Keratinocyte (primary cell): Measurements from ENCODE around the gene PNMA6F. TPM values are rescaled to one million over a fixed set of nuclear protein-coding genes. Genes with fewer than 3 reads are reported as not detected.
A peak's percentile ranks its signal among the peaks of the same experiment; 100 is the strongest.

Experiments
- DNase-seq: peaks from one replicate; pipeline ENCODE4 v3.0.0-alpha.2; 2011; ENCODE audit warnings: low read depth, missing footprints, low spot score
- FAIRE-seq: peaks from 2 replicates; lab custom pipeline; 2011; peaks lifted over from hg19 to GRCh38; lab: Jason Lieb, UNC
- H2AFZ ChIP-seq: 2 replicates; pipeline ENCODE4 v1.6.0; 2012; ENCODE audit warnings: low read length, control low read depth, inconsistent platforms; ENCODE audit not compliant: control insufficient read depth
- H3K27ac ChIP-seq: 2 replicates; pipeline ENCODE4 v1.5.1; 2011; ENCODE audit warnings: low read length; ENCODE audit not compliant: control insufficient read depth, insufficient read depth
- H3K27me3 ChIP-seq: 3 replicates; pipeline ENCODE4 v1.6.0; 2011; ENCODE audit warnings: low read length; ENCODE audit not compliant: control insufficient read depth, insufficient read depth; ENCODE audit errors: extremely low read depth
- H3K36me3 ChIP-seq, 2 experiments: 2 replicates in 1 of 2; 3 replicates in 1 of 2; pipeline ENCODE4 v1.5.1; 2011; ENCODE audit warnings: low read length in 2 of 2, mild to moderate bottlenecking in 1 of 2; ENCODE audit not compliant: control insufficient read depth in 2 of 2, insufficient read depth in 2 of 2; ENCODE audit errors: extremely low read depth in 1 of 2
- H3K4me1 ChIP-seq: 3 replicates; pipeline ENCODE4 v1.5.1; 2011; ENCODE audit warnings: low read length; ENCODE audit not compliant: control insufficient read depth, insufficient read depth; ENCODE audit errors: extremely low read depth
- H3K4me2 ChIP-seq: 3 replicates; pipeline ENCODE4 v1.6.0; 2011; ENCODE audit warnings: low read depth, low read length; ENCODE audit not compliant: control insufficient read depth, insufficient read depth; ENCODE audit errors: extremely low read depth
- H3K4me3 ChIP-seq, 3 experiments: fragments of 200-600 bp in 1 of 3; sonication (generic) in 1 of 3; 2 replicates in 2 of 3; 3 replicates in 1 of 3; pipeline ENCODE4 v1.5.1; 2011 to 2016; ENCODE audit warnings: low read length in 3 of 3, mild to moderate bottlenecking in 3 of 3, control low read depth in 2 of 3, inconsistent platforms in 1 of 3, low read depth in 1 of 3, mixed read lengths in 1 of 3, mixed run types in 1 of 3, moderate library complexity in 1 of 3; ENCODE audit not compliant: control insufficient read depth in 2 of 3, insufficient read depth in 2 of 3; ENCODE audit errors: extremely low read depth in 1 of 3
- H3K79me2 ChIP-seq: 2 replicates; pipeline ENCODE4 v1.6.0; 2012; ENCODE audit warnings: low read length; ENCODE audit not compliant: control insufficient read depth, insufficient read depth
- H3K9ac ChIP-seq: 3 replicates; pipeline ENCODE4 v1.6.0; 2011; ENCODE audit warnings: low read length; ENCODE audit not compliant: control insufficient read depth, insufficient read depth; ENCODE audit errors: extremely low read depth
- H3K9me1 ChIP-seq: 3 replicates; pipeline ENCODE4 v1.6.0; 2011; ENCODE audit warnings: low read length; ENCODE audit not compliant: control insufficient read depth, insufficient read depth; ENCODE audit errors: extremely low read depth
- H3K9me3 ChIP-seq: 2 replicates; pipeline ENCODE4 v1.5.1; 2012; ENCODE audit warnings: low read depth, low read length; ENCODE audit not compliant: control insufficient read depth
- H4K20me1 ChIP-seq: 3 replicates; pipeline ENCODE4 v1.6.0; 2011; ENCODE audit warnings: low read length; ENCODE audit not compliant: control insufficient read depth, insufficient read depth; ENCODE audit errors: extremely low read depth
- EZH2 ChIP-seq: IDR thresholded peaks from one replicate; pipeline ENCODE4 v1.6.1; 2012; ENCODE audit warnings: inconsistent platforms, mild to moderate bottlenecking, low read length, moderate library complexity
- dilution Hi-C: fragments of 300-500 bp; cut with MboI; formaldehyde crosslinking; loops from one replicate; pipeline ENCODE4 v1.7.0; 2020; ENCODE audit warnings: low sequenced_read_pairs; ENCODE audit not compliant: extremely low pct_ligation_motif_present
- polyA plus RNA-seq, 5 experiments: library from polyadenylated mRNA; depleted of rRNA in 3 of 5; stranded (reverse) in 3 of 5; stranded (forward) in 1 of 5; unstranded in 1 of 5; fragments of >200 nt; gene quantifications; 1 replicate in 1 of 5; 2 replicates in 3 of 5; 3 replicates in 1 of 5; pipeline versions ENCODE4 v1.2.1 to v1.2.3, GENCODE V29; 2011 to 2012; ENCODE audit warnings: missing spikeins in 2 of 5, low read depth in 1 of 5, low replicate concordance in 1 of 5
- TF ChIP-seq, protein P1 (sequence below), 3 experiments: IDR thresholded peaks in 1 of 3; conservative IDR thresholded peaks in 1 of 3; optimal IDR thresholded peaks in 1 of 3; 2 replicates in 2 of 3; 3 replicates in 1 of 3; pipeline versions ENCODE3 to v1.5.1; 2011; ENCODE audit warnings: low read length in 3 of 3, mild to moderate bottlenecking in 3 of 3, moderate library complexity in 2 of 3, control low read depth in 1 of 3, inconsistent platforms in 1 of 3; ENCODE audit not compliant: insufficient read depth in 2 of 3; ENCODE audit errors: extremely low read depth in 1 of 3

PNMA6F gene
- polyA plus RNA-seq, 1 donor (not counting 4 experiments of a cell fraction or from before 2014, with no cell fraction given) = not detected

DNA sequence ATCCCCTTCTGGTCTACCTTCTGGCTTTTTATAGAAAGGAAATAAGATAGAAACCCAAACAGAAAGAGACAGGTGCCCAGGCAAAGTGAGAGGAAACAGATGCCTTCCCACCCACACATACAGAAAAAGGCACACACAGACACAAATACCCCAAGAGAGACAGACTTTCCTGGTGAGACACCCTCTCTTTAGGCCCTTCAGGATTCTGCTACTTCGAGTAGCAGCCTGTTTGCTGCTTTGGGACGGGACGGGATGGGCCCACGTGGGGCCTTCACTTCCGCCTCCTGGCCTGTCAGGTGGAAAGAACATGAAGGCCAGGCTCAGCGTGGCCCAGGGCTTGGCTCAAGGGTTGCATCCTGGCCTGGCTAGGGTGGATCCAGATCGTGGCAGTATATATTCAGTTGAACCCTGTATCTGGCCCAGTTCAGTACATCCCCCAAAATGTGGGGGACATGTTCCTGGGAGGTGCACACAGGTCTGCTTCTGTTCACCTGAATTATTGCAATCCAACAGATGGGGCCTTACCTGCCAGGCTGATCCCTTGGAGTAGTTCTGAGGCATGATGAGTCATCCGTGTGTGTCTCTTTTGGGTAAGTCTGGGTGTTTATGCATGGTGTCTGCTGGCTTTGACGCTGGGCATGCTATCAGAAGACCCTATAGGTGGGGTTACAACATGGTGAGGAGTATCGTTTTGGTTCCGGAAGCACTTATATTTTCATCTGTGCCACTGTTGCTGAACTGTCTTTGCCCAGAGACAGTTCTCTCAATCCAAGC is 14.7 kb upstream of the PNMA6F start:
- Histone ChIP-seq H3K9me3 (no peaks in the 10 kb centered on the region), H3K36me3 (no peaks in the 10 kb centered on the region), H3K4me1 (no peaks in the 10 kb centered on the region), H3K4me2 (no peak overlapping the region), H2AFZ (no peak overlapping the region), H3K9me1 (no peaks in the 10 kb centered on the region), H3K79me2 (no peaks in the 10 kb centered on the region), H3K27me3 (no peaks in the 10 kb centered on the region), H3K27ac (no peak overlapping the region), H3K4me3 (no peak overlapping the region), H4K20me1 (no peaks in the 10 kb centered on the region), H3K9ac (no peak overlapping the region)
- FAIRE-seq (no peak), DNase-seq (no peak)
- dilution Hi-C loops = no loop called here
- no peak for TF ChIP-seq EZH2
- TF ChIP-seq, protein P1, sequence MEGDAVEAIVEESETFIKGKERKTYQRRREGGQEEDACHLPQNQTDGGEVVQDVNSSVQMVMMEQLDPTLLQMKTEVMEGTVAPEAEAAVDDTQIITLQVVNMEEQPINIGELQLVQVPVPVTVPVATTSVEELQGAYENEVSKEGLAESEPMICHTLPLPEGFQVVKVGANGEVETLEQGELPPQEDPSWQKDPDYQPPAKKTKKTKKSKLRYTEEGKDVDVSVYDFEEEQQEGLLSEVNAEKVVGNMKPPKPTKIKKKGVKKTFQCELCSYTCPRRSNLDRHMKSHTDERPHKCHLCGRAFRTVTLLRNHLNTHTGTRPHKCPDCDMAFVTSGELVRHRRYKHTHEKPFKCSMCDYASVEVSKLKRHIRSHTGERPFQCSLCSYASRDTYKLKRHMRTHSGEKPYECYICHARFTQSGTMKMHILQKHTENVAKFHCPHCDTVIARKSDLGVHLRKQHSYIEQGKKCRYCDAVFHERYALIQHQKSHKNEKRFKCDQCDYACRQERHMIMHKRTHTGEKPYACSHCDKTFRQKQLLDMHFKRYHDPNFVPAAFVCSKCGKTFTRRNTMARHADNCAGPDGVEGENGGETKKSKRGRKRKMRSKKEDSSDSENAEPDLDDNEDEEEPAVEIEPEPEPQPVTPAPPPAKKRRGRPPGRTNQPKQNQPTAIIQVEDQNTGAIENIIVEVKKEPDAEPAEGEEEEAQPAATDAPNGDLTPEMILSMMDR (optimal IDR thresholded peaks at IDR 0.05 in 1 of 3, IDR thresholded peaks at IDR 0.05 in 1 of 3, conservative IDR thresholded peaks at IDR 0.05 in 1 of 3; ENCODE audit: extremely low read depth in 1 of 3, insufficient read depth in 2 of 3, low read length in 3 of 3) = no peak

- Histone ChIP-seq H3K9ac (peak overlapping the region; percentile 68), H3K27ac (no peak overlapping the region), H3K36me3 (no peaks in the 10 kb centered on the region), H3K4me1 (no peaks in the 10 kb centered on the region), H3K9me3 (no peaks in the 10 kb centered on the region), H3K4me2 (peak overlapping the region; percentile 48), H2AFZ (no peak overlapping the region), H4K20me1 (no peaks in the 10 kb centered on the region), H3K27me3 (no peaks in the 10 kb centered on the region), H3K9me1 (no peaks in the 10 kb centered on the region), H3K79me2 (no peaks in the 10 kb centered on the region), H3K4me3 (peak overlapping the region; percentile 61 to 63 (median 62))
- TF ChIP-seq, protein P1 (optimal IDR thresholded peaks at IDR 0.05 in 1 of 3, IDR thresholded peaks at IDR 0.05 in 1 of 3, conservative IDR thresholded peaks at IDR 0.05 in 1 of 3; ENCODE audit: extremely low read depth in 1 of 3, insufficient read depth in 2 of 3, low read length in 3 of 3) = no peak
- no peak for TF ChIP-seq EZH2
- no peak for FAIRE-seq
- DNase-seq = no peak
- dilution Hi-C loops = no loop called here
Observed at GRCh38 chrX:153334654-153335295, 13.2 kb upstream of the PNMA6F start.
